NCI-H2227 (cell line): ENCODE results near the gene SPINDOC.
"Not testable (repeated sequence)": the region's sequence is repeated elsewhere in the genome, so short reads cannot be mapped to it uniquely, and the experiment has no call there.

Experiments used
- DNase-seq: peaks from one replicate; lab custom pipeline; 2025; ENCODE audit not compliant: unreplicated experiment; lab: John Stamatoyannopoulos, UW

Gene SPINDOC

GRCh38 chr11:63783925-63784592 lies 29.2 kb upstream of the SPINDOC start:
- DNase-seq, result no peak

DNA sequence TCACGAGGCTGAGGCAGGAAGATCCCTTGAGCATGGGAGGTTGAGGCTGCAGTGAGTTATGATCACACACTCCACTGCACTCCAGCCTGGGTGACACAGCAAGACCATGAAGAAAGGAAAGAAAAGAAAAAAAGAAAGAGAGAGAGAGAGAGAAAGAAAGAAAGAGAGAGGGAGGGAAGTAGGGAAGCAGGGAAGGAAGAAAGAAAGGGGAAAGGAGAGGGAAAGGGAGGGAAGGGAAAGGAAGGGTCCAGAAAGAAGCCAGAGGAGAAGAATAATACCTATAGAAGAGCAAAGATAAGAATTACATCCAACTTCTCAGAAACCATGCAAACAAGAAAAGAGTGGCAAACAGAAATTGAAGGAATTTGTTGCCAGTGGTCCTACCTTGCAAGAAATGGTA lies 27.4 kb upstream of the SPINDOC start:
- no peak for DNase-seq

GRCh38 chr11:63791495-63792167 lies 21.6 kb upstream of the SPINDOC start:
- DNase-seq, result no peak

DNA sequence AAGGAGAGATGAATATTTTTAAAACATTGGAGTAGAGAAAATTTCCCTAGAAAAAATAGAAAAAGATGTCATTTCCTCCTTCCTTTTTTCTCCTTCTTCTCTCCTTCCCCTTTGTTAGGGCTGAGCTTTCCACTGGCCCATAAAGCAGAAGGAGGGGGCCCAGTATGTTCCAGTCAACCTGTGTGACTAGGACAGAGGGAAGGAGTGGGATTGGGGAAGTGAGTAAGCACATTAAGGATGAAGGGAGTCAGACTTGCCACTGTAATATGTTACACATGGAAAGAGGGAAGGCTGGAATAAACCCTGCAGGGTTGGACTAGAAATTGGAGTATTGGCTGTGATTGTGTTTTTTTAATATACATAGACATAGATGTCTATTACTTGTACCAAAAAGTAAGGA lies 20.1 kb upstream of the SPINDOC start:
- no peak for DNase-seq

DNA sequence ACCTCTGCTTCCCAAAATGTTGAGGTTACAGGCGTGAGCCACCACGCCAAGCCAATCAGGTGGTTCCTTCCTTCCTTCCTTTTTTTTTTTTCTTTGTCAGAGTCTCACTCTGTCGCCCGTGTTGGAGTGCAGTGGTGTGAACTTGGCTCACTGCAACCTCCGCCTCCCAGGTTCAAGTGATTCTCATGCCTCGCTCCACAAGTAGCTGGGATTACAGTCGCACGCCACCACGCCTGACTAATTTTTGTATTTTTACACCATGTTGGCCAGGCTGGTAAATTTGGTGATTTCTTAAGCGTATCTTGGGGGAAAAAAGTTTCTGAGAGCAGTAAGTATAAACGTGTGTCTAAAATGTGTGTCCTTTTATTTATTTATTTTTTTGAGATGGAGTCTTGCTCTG lies 18.2 kb upstream of the SPINDOC start:
- no peak for DNase-seq

GRCh38 chr11:63800921-63801320 lies 12.3 kb upstream of the SPINDOC start:
- DNase-seq, result no peak

- peak; percentile 83 for DNase-seq
Observed at GRCh38 chr11:63802637-63803414, 10.4 kb upstream of the SPINDOC start.

- no peak for DNase-seq
Observed at GRCh38 chr11:63804259-63804658, 9.0 kb upstream of the SPINDOC start.

- DNase-seq, result no peak
Observed at GRCh38 chr11:63805844-63806415, 7.3 kb upstream of the SPINDOC start.

DNA sequence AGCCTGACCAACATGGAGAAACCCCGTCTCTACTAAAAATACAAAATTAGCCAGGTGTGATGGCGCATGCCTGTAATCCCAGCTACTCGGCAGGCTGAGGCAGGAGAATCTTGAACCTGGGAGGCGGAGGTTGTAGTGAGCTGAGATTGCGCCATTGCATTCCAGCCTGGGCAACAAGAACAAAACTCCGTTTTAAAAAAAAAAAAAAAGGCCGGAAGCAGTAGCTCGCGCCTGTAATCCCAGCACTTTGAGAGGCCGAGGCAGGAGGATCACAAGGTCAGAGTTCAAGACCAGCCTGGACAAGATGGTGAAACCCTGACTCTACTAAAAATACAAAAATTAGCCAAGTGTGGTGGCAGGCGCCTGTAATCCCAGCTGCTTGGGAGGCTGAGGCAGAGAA lies 2.9 kb upstream of the SPINDOC start:
- not testable (repeated sequence) for DNase-seq

GRCh38 chr11:63811522-63811921 lies 1.7 kb upstream of the SPINDOC start:
- DNase-seq, result peak; percentile 55

DNA sequence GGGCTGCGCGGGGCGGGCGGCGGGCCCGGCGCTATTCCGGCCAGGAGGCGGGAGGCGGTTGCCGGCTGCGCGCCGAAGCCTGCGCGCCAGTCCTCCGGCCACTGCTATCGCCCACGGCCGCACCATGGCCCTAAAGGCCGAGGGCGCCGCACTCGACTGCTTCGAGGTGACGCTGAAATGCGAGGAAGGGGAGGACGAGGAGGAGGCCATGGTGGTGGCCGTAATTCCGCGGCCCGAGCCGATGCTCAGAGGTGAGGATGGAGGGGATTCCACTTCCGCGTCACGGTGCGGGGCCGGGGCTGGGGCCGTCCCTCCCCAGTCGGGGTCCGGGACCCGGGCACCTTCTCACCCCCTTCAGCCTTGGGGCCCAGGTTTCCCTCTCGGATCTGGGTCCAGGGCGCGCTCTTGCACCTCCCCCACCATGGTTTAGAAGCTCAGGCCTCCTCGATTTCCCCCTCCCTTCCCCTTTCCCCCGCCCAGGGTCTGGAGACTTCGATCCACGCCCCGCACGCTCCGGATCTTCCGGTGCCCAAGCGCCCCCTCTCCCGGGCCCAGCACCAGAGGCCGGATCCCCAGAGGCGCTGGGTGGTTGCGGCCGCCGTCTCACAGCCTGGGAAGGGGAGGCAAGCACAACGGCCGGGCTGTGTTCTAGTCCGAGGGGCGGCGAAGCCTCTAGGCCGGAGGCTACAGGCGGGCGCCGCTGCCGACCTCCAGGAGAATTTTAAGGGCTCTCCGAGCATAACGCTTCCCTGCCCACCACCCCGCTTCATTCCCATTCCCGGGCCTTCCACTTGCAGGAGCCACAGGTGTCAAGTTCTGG lies 517 bp downstream of the SPINDOC start:
- peak; percentile 71 for DNase-seq

DNA sequence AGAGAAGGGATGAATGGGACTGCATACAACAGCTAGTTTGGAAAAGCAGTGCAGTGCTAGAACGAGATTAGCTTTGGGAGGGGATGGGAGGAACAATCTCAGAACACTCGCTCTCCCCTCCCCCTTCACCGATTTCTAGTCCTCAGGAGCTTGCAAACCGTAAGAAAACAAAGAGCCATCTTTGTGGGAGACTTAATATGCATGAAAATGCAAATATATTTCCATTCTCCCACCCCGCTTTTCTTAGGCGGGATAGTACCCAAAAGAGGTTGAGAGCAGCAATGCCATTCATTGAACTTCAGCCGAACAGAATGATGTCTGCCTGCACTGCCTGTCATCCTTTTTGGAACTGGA lies 1.1 kb downstream of the SPINDOC start:
- DNase-seq, result no peak

GRCh38 chr11:63816166-63816565 lies 2.9 kb downstream of the SPINDOC start:
- no peak for DNase-seq

DNA sequence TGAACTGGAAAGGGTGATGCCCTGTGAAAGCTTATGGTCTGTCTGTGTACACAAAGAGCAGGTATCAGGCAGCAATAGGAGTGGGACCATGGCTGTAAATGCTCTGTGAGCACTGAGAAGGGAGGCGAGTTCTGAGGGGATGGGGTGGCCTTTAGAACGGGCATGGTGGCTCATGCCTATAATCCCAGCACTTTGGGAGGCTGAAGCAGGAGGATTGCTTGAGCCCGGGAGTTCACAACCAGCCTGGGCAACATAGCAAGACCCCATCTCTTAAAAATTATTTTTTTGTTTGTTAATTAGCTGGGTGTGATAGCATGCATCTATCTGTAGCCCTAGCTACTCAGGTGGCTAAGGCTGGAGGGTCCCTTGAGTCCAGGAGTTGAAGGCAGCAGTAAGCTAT lies 3.5 kb downstream of the SPINDOC start:
- DNase-seq, result no peak

DNA sequence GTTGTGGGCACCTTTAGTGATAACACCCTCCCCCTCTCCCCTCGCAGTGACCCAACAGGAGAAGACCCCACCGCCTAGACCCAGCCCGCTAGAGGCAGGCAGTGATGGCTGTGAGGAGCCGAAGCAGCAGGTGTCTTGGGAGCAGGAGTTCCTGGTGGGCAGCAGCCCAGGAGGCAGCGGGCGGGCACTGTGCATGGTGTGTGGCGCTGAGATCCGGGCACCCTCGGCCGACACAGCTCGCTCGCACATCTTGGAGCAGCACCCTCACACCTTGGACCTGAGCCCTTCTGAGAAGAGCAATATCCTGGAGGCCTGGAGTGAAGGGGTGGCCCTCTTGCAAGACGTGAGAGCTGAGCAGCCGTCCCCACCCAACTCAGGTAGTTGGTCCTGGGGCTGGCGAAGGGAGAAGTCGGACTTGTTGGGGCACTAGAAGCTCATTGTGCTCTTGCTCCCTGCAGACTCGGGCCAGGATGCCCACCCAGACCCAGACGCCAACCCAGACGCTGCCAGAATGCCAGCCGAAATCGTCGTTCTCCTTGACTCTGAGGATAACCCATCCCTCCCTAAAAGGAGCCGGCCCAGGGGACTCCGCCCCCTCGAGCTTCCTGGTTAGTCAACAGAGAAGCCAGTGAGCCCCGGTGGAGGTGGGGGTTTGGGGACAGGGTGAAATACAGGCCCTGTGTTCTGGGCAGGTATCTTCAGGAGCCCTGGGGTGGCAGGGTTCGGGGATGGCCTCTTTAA lies 4.7 kb downstream of the SPINDOC start:
- DNase-seq, result no peak

- no peak for DNase-seq
Observed at GRCh38 chr11:63818609-63819008, 5.4 kb downstream of the SPINDOC start.

DNA sequence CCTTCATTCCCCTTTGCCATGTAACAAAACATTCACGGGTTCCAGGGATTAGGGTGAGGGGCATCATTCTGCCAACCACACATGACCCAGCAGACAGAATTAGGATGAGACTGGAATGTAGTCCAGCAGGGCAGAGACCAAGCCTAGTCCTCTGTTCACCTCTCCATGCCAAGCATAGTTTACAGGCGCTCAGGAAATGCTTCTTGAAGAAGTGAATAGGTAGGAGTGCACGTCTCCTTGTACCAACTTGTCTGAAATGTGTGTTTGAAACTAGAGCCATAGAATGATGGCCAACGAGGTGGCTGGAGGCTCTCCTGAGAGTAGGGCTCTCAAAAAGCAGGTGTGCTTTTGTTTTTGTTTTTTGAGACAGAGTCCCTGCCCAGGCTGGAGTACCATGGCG lies 8.2 kb downstream of the SPINDOC start:
- no peak for DNase-seq

GRCh38 chr11:63826471-63827190 lies 13.4 kb downstream of the SPINDOC start:
- DNase-seq, result no peak
